ENCODE results near the gene DCDC2C. TPM values are rescaled to one million over a fixed set of nuclear protein-coding genes. Genes with fewer than 3 reads are reported as not detected.

DCDC2C gene
- total RNA-seq, 1 experiment from 2014 or later, result not detected

DNA sequence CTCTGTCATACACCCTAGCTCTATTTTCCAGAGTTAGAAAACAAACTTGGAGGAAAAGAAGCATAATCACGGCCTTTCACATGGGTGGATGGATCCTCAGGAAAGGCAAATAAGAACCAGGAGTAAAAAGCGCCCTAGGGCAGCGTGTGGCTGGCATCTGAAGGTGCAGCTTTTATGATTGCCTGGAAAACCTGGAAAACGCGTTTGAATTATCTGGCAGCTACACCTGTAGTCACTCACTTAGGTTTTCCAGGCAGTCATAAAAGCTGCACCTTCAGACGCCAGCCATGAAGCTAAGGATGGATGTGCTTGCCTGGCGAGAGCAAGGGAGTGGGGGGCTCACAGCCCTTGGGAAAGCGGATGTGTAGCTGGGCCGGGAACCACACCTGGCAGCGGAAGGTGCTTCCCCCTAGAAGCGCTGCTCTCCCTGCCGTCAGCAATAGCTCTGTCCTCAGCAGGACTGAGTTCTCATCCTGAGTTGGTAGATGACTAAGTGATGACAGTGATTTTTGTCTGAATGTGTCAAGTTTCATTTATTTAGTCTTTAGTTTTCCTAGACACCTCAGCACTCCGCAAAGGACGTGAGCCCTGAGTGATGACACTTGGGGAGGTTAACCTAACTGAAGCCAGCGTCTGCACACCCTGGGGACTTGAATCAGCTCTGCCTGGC is 82.0 kb downstream of the DCDC2C start:
- Mint-ChIP-seq H3K9me3 (peaks cover 74% of the 10 kb centered on the region), H3K4me1 (no peaks in the 10 kb centered on the region), H3K27me3 (ENCODE audit: low read depth) (peaks cover 11% of the 10 kb centered on the region), H3K27ac (no peak overlapping the region), H3K4me3 (no peak overlapping the region), H3K36me3 (peaks cover 45% of the 10 kb centered on the region)
- POLR2A ChIA-PET, result no interaction called here
- ATAC-seq (no peak), DNase-seq (ENCODE audit: low spot score) (no peak)
- CTCF ChIA-PET, result no interaction called here
- TF ChIP-seq CREB1 (CRISPR knock-in tag; IDR thresholded peaks at IDR 0.05), result no peak
- TF ChIP-seq, protein P1, sequence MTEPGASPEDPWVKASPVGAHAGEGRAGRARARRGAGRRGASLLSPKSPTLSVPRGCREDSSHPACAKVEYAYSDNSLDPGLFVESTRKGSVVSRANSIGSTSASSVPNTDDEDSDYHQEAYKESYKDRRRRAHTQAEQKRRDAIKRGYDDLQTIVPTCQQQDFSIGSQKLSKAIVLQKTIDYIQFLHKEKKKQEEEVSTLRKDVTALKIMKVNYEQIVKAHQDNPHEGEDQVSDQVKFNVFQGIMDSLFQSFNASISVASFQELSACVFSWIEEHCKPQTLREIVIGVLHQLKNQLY (CRISPR knock-in tag; IDR thresholded peaks at IDR 0.05), result no peak
- no peak for TF ChIP-seq FOXJ3 (CRISPR knock-in tag; IDR thresholded peaks at IDR 0.05; ENCODE audit: borderline replicate concordance)
- no peak for TF ChIP-seq ZNF232 (CRISPR knock-in tag; IDR thresholded peaks at IDR 0.05)
- TF ChIP-seq, protein P2, sequence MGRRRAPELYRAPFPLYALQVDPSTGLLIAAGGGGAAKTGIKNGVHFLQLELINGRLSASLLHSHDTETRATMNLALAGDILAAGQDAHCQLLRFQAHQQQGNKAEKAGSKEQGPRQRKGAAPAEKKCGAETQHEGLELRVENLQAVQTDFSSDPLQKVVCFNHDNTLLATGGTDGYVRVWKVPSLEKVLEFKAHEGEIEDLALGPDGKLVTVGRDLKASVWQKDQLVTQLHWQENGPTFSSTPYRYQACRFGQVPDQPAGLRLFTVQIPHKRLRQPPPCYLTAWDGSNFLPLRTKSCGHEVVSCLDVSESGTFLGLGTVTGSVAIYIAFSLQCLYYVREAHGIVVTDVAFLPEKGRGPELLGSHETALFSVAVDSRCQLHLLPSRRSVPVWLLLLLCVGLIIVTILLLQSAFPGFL (CRISPR knock-in tag; IDR thresholded peaks at IDR 0.05; ENCODE audit: borderline replicate concordance), result no peak

DNA sequence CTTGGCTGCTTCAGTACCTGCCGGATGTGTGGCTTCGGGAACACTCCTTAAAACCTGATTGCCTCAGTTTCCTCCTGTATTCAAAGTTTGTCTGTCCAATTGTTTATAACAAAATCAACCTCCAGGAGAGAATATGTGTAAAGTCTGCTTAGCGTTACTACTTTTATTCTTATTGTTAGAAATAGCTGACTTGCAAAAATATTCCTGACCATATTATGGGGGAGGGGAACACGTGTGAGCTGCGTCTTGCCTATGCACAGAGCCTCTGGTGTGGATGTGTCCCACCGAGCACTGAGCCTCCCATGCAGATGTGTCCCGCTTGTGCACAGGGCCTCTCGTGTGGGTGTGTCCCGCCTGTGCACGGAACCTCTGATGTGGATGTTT is 82.5 kb downstream of the DCDC2C start:
- ATAC-seq (no peak), DNase-seq (ENCODE audit: low spot score) (no peak)
- no peaks in the 10 kb centered on the region for H3K4me1 Mint-ChIP-seq
- TF ChIP-seq ZNF423 (CRISPR knock-in tag; IDR thresholded peaks at IDR 0.05) (no peak), MXD4 (CRISPR knock-in tag; IDR thresholded peaks at IDR 0.05; ENCODE audit: borderline replicate concordance) (no peak), HMGA2 (CRISPR knock-in tag; IDR thresholded peaks at IDR 0.05) (no peak), PRRX2 (CRISPR knock-in tag; IDR thresholded peaks at IDR 0.05) (no peak), NFE2L1 (CRISPR knock-in tag; IDR thresholded peaks at IDR 0.05) (no peak), ZNF396 (CRISPR knock-in tag; IDR thresholded peaks at IDR 0.05; ENCODE audit: borderline replicate concordance) (no peak), NR2C2 (CRISPR knock-in tag; IDR thresholded peaks at IDR 0.05) (no peak), NFATC4 (CRISPR knock-in tag; IDR thresholded peaks at IDR 0.05) (no peak), ZNF232 (CRISPR knock-in tag; IDR thresholded peaks at IDR 0.05) (no peak), MYBL2 (CRISPR knock-in tag; IDR thresholded peaks at IDR 0.05) (no peak)
- TF ChIP-seq, protein P3, sequence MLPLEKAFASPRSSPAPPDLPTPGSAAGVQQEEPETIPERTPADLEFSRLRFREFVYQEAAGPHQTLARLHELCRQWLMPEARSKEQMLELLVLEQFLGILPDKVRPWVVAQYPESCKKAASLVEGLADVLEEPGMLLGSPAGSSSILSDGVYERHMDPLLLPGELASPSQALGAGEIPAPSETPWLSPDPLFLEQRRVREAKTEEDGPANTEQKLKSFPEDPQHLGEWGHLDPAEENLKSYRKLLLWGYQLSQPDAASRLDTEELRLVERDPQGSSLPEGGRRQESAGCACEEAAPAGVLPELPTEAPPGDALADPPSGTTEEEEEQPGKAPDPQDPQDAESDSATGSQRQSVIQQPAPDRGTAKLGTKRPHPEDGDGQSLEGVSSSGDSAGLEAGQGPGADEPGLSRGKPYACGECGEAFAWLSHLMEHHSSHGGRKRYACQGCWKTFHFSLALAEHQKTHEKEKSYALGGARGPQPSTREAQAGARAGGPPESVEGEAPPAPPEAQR (CRISPR knock-in tag; IDR thresholded peaks at IDR 0.05), result no peak
- TF ChIP-seq, protein P4, sequence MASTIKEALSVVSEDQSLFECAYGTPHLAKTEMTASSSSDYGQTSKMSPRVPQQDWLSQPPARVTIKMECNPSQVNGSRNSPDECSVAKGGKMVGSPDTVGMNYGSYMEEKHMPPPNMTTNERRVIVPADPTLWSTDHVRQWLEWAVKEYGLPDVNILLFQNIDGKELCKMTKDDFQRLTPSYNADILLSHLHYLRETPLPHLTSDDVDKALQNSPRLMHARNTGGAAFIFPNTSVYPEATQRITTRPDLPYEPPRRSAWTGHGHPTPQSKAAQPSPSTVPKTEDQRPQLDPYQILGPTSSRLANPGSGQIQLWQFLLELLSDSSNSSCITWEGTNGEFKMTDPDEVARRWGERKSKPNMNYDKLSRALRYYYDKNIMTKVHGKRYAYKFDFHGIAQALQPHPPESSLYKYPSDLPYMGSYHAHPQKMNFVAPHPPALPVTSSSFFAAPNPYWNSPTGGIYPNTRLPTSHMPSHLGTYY (CRISPR knock-in tag; IDR thresholded peaks at IDR 0.05), result no peak
- TF ChIP-seq, protein P5, sequence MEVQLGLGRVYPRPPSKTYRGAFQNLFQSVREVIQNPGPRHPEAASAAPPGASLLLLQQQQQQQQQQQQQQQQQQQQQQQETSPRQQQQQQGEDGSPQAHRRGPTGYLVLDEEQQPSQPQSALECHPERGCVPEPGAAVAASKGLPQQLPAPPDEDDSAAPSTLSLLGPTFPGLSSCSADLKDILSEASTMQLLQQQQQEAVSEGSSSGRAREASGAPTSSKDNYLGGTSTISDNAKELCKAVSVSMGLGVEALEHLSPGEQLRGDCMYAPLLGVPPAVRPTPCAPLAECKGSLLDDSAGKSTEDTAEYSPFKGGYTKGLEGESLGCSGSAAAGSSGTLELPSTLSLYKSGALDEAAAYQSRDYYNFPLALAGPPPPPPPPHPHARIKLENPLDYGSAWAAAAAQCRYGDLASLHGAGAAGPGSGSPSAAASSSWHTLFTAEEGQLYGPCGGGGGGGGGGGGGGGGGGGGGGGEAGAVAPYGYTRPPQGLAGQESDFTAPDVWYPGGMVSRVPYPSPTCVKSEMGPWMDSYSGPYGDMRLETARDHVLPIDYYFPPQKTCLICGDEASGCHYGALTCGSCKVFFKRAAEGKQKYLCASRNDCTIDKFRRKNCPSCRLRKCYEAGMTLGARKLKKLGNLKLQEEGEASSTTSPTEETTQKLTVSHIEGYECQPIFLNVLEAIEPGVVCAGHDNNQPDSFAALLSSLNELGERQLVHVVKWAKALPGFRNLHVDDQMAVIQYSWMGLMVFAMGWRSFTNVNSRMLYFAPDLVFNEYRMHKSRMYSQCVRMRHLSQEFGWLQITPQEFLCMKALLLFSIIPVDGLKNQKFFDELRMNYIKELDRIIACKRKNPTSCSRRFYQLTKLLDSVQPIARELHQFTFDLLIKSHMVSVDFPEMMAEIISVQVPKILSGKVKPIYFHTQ (CRISPR knock-in tag; IDR thresholded peaks at IDR 0.05), result no peak
- TF ChIP-seq, protein P6, sequence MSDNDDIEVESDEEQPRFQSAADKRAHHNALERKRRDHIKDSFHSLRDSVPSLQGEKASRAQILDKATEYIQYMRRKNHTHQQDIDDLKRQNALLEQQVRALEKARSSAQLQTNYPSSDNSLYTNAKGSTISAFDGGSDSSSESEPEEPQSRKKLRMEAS (CRISPR knock-in tag; IDR thresholded peaks at IDR 0.05), result no peak
- TF ChIP-seq, protein P7, sequence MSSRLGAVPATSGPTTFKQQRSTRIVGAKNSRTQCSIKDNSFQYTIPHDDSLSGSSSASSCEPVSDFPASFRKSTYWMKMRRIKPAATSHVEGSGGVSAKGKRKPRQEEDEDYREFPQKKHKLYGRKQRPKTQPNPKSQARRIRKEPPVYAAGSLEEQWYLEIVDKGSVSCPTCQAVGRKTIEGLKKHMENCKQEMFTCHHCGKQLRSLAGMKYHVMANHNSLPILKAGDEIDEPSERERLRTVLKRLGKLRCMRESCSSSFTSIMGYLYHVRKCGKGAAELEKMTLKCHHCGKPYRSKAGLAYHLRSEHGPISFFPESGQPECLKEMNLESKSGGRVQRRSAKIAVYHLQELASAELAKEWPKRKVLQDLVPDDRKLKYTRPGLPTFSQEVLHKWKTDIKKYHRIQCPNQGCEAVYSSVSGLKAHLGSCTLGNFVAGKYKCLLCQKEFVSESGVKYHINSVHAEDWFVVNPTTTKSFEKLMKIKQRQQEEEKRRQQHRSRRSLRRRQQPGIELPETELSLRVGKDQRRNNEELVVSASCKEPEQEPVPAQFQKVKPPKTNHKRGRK (CRISPR knock-in tag; IDR thresholded peaks at IDR 0.05; ENCODE audit: borderline replicate concordance), result no peak
- TF ChIP-seq, protein P8, sequence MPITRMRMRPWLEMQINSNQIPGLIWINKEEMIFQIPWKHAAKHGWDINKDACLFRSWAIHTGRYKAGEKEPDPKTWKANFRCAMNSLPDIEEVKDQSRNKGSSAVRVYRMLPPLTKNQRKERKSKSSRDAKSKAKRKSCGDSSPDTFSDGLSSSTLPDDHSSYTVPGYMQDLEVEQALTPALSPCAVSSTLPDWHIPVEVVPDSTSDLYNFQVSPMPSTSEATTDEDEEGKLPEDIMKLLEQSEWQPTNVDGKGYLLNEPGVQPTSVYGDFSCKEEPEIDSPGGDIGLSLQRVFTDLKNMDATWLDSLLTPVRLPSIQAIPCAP (CRISPR knock-in tag; IDR thresholded peaks at IDR 0.05), result no peak
- TF ChIP-seq, protein P9, sequence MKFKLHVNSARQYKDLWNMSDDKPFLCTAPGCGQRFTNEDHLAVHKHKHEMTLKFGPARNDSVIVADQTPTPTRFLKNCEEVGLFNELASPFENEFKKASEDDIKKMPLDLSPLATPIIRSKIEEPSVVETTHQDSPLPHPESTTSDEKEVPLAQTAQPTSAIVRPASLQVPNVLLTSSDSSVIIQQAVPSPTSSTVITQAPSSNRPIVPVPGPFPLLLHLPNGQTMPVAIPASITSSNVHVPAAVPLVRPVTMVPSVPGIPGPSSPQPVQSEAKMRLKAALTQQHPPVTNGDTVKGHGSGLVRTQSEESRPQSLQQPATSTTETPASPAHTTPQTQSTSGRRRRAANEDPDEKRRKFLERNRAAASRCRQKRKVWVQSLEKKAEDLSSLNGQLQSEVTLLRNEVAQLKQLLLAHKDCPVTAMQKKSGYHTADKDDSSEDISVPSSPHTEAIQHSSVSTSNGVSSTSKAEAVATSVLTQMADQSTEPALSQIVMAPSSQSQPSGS (CRISPR knock-in tag; IDR thresholded peaks at IDR 0.05; ENCODE audit: borderline replicate concordance, low read depth), result no peak
- TF ChIP-seq, protein P10, sequence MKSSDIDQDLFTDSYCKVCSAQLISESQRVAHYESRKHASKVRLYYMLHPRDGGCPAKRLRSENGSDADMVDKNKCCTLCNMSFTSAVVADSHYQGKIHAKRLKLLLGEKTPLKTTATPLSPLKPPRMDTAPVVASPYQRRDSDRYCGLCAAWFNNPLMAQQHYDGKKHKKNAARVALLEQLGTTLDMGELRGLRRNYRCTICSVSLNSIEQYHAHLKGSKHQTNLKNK (CRISPR knock-in tag; IDR thresholded peaks at IDR 0.05), result no peak
- ChIA-PET CTCF (no interaction called here), POLR2A (no interaction called here)
- H3K36me3 Mint-ChIP-seq, result peaks cover 44% of the 10 kb centered on the region
- H3K4me3 Mint-ChIP-seq, result no peak overlapping the region
- no peak overlapping the region for H3K27ac Mint-ChIP-seq
- peaks cover 15% of the 10 kb centered on the region for H3K27me3 Mint-ChIP-seq (ENCODE audit: low read depth)
- H3K9me3 Mint-ChIP-seq, result peaks cover 72% of the 10 kb centered on the region

All from WTC11 (cell line).